Islet precursor cell (in vitro differentiated cells): ENCODE results near the gene PALD1.

Source experiments
- DNase-seq: peaks from one replicate; pipeline ENCODE4 v3.0.0-alpha.2; 2018

The PALD1 gene

GRCh38 chr10:70508912-70509756 is 30.6 kb downstream of the PALD1 start:
- DNase-seq: no peak

DNA sequence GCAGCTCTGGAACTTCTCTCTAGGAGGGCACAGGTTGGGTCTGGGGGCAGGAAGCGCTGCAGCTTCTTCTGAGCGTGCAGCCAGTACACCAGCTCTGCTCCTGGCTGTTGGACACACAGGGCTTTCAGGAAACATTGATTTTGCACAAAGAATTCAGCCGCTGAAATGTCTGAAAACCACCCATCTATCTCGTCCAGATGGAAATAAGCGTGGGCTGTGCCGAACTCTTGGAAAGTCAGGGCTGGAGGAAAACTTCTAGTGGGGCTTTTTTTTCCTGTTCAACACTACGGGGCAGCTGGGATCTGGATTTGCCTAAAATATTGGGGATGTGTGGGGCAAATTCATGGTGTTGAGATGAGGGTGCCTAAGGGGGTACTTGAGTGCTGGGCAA is 31.2 kb downstream of the PALD1 start:
- DNase-seq: no peak

- DNase-seq: no peak
Observed at GRCh38 chr10:70510453-70510852, 31.9 kb downstream of the PALD1 start.

DNA sequence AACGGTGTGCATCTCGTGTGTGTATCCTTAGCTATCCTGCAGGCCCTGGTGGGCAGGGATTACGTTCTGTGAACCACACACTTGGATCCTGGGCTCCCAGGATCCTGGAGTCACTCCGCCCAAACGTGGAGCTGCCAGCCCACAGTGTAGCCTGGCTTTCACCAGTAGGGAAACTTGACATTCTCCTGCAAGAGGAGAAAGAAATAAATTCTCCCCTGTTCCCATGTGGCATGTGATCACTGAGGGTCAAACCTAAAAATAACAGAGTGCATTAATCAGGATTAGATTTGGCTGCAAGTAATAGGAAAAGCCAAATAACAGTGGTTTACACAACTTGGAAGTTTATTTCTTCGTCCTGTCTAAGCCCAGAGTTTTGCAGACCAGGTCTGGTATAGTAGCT is 32.3 kb downstream of the PALD1 start:
- no peak for DNase-seq

DNA sequence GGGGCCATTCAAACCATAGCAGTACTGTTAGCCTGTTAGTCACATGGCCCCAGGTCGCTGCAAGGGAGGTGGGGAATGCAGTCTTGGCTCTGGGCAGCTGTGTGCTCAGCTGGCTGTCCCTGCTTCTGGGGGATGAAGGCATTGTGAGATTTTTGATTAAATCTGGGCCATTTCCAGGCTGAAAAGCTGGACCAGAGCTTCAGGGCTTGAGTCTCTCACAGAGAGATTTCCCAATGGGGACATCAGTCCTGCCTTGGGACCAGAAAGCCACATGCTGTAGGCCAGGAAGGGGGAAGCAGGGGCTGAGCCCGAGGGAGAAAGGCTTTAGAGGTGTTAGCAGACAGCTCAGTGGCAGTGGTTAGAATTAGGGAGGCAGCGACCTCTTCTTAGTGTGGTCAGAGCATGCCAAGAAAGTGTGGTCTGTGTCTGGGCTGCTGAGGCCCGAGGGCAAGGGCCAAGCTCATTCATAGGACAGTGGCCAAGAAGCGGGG is 33.6 kb downstream of the PALD1 start:
- peak; percentile 79 for DNase-seq

- DNase-seq: no peak
Observed at GRCh38 chr10:70513848-70514309, 35.3 kb downstream of the PALD1 start.

DNA sequence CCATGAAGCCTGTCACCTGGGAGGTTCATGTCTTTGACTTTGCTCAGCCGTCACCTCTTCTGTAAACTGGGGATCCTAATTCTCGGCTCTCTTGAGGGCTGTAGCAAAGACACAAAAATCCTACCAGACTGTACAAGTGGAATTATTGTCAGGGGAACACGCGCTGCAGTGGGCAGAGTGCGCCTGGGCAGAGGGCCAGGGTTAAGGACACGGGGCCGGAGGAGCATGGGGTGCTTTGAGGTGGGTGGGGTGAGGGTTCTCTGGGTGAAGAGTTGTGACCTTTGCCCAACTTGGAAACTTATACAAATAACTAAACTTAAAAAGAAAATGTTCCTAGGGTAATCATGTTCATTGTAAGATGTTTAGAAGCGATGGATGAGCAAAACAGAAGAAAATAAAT is 36.0 kb downstream of the PALD1 start:
- no peak for DNase-seq

- DNase-seq: no peak
Observed at GRCh38 chr10:70515035-70515667, 36.6 kb downstream of the PALD1 start.

DNA sequence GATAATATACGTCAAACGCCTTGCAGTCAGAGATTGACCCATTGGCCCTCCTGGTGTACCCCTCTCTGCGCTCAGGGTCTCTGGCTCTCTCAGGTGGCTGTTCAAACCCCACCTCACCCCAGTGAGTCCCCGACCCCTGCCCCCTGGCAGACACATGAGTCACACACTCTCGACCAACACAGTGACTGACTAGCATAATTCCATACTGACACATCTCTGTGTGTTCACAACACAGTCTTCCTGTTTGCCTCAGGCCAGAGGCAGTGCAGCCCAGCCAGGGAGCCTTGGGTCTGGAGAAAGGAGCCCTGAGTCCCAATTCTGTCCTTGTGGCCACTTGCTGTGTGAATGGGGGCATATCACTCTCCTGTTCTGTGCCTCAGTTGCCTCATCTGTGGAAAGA is 40.1 kb downstream of the PALD1 start:
- peak; percentile 91 for DNase-seq

- no peak for DNase-seq
Observed at GRCh38 chr10:70523057-70523456, 44.5 kb downstream of the PALD1 start.

DNA sequence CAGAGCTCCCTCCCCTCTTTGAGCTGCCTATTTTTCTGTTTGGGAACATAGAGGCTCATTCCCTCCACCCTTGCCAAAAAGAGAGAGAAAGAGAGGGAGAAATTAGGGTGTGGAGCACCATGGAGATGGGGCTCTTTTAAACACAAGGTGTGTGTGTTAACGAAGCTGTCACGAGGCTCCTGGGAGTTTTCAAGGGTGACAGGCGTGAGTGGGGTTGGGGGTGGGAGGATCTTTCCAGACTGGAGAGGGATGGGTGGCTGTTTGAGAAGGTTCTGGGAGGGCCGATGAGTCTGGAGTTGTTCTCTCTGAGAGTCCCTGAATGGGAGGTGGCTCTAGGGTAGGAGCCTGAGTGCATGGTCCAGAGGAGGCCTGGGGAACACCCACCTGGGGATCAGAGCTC is 45.0 kb downstream of the PALD1 start:
- no peak for DNase-seq

GRCh38 chr10:70528314-70528713 is 49.7 kb downstream of the PALD1 start:
- DNase-seq: no peak

DNA sequence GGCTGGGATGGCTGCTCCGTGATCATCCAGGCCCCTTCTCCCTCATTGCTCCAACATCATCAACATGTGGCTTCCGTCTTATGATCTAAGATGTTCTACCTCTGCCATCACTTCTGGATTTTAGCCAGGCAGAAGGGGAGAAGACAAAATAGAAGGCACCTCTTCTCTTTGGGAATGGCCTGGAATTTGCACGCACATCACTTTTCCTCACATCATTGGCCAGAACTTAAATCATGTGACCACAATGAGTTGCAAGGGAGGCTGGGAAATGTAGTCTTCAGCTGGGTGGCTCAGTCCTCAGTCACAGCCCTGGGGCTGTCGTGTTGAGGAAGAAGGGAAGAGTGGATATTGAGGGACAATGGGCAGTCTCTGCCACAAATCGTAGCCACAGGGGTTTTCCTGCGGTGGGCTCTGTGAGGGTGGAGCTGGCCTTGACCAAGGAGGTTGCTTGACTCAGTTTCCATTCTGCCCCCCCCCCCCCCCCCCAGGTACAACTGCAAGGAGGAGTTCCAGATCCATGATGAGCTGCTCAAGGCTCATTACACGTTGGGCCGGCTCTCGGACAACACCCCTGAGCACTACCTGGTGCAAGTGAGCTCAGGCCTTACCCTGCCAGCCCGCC is 50.3 kb downstream of the PALD1 start:
- peak; percentile 73 for DNase-seq

- no peak for DNase-seq
Observed at GRCh38 chr10:70529848-70530247, 51.3 kb downstream of the PALD1 start.

DNA sequence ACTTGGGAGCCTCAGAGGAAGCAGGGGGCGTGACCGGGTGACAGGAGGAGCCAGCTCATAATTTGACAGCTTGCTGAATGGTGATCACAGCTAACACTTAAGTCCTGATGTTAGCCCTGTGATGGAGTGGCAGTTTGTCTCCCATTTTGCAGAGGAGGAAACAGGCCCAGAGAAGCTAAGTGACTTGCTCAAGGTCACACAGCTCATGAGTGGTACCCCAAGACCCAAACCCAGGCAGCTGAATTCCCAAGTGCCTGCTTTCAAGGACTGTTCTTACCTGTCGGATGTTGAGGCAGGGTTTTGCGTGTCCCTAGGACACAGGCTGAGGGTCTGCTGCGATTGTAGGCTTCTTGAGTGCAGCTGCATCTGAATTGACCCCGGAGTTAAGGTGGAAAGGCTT is 51.7 kb downstream of the PALD1 start:
- no peak for DNase-seq

- DNase-seq: no peak
Observed at GRCh38 chr10:70532554-70533188, 54.1 kb downstream of the PALD1 start.

DNA sequence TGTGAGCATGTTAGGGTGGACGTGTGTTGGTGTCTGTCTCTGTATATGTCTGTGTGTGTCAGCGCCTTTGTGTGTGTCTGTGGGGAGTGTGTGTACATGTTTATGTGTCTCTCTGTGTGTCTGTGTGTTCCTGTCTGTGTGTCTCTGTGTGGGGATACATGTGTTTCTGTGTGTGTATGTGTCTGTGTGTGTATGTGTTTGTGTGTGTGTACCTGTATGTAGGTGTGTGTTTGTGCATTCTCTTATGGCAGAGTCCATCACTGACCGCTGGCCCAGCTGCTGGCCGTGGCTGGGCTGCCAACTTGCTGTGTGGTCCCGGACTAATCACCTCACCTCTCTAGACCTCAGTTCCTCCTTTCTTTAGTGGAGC is 54.6 kb downstream of the PALD1 start:
- DNase-seq: no peak

DNA sequence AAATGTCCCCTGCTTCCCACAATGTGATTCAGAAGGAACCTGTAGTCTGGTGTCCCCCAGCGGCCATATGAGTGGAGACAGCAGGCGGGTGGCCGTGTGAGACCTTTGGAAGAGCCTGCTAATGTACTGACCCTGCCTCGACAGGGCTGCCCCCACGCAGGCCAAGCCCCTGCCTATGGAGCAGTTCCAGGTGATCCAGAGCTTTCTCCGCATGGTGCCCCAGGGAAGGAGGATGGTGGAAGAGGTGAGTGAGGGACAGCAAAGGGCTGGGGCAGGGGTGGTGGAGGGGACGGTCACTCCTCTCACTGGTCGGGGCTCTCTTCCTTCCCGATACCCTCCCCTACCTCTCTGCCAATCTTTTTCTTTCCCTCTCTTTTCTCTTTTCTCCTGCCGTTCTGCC is 55.7 kb downstream of the PALD1 start:
- no peak for DNase-seq

DNA sequence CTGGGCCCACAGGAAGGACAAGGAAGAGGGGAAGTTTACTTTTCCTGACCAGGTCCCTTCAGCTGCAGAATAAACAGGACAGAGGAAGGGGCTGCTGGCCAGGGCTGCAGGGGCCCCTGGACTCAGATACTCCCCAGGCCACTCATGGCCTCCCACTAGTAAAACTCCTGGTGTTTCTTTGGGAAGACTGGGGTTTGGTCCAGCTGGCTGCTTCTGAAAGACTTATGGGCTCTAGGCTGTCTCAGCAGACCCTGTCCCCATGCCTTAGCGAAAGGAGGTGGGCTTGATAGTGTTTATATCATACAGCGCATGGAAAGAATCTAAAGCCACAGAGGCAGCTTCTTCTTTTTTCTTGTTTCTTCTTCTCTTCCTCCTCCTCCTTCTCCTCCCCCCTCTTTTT is 56.4 kb downstream of the PALD1 start:
- DNase-seq: no peak

GRCh38 chr10:70535451-70535850 is 56.9 kb downstream of the PALD1 start:
- DNase-seq: no peak

DNA sequence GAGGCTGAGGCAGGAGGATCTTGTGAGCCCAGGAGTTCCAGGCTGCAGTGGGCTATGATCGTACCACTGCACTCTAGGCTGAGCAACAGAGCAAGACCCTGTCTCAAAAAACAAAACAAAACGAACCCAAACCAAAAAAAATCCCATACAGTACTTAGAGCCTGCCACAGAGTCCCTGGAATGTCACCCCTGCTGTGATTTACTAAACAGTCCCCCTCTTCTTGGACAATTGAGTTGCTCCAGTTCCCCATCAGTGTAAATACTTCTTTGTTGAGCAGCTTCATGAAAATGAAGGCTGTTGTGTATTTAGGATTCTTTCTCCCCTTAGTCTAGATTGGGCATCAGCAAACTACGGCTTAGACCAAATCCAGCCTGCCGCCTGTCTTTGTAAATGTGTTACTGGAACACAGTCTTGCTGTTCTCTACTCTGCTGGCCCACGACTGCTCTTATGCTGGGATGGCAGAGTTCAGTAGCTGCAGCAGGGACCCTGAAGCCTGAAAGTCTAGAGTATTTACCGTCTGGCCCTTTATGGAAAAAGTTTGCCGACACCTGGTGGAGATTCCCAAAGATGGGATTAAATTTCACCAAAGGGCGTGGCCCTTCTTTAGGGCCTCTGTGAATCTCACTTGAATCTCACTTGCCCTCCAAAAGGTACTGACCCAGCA is 57.8 kb downstream of the PALD1 start:
- DNase-seq: no peak

DNA sequence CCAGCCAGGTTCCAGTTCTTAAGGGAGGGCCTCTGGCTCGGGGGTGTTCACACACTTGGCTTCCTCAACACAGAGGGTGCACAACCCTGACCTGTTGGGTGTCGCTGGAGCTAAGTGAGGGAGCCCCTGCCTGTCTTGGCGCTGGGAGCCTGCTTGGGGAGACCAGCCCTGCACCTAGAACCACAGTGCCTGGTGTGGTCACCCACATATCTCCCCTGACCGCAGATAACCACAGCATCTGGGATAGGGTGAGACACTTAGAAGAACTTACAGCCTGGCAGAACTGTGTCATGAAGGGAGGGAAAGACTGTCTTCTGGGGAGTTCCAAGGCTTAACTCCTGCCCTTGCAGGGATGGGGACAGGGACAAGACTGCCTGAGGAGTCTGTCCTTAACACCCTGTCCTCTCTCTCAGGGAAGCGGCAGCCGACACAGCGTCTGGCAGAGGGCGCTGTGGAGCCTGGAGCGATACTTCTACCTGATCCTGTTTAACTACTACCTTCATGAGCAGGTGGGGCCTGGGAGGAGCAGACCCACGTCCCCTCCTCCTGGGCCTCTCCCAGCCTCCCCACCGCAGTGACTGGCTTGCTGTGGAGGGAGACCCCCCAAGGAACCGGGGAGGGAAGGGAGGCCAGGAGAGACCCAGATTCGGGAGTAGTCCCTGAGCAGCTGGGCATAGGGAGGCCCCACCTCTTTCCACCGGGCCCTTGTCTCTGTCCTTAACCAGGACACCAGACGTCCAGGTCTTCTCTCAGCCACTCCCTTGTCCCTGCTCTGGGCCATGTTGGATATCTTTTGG is 59.0 kb downstream of the PALD1 start:
- DNase-seq: peak; percentile 90
